Body of pancreas (tissue), 4 donors: Measurements from ENCODE around the gene CPXM1.

Experiments
- POLR2A ChIP-seq, 3 donors: fragments of 450-650 bp; IDR thresholded peaks; one replicate each; pipeline ENCODE4 v1.6.1; 2016; ENCODE audit warnings: antibody characterized with exemption in 3 of 3, mild to moderate bottlenecking in 2 of 3
- TF ChIP-seq, protein P1 (sequence below), 7 experiments: fragments of 450-650 bp in 4 of 7; fragments of 200-600 bp in 3 of 7; sonication (generic) in 3 of 7; IDR thresholded peaks; one replicate each; pipeline ENCODE4 v1.5.1; 2016 to 2019; ENCODE audit warnings: antibody characterized with exemption in 7 of 7

DNA sequence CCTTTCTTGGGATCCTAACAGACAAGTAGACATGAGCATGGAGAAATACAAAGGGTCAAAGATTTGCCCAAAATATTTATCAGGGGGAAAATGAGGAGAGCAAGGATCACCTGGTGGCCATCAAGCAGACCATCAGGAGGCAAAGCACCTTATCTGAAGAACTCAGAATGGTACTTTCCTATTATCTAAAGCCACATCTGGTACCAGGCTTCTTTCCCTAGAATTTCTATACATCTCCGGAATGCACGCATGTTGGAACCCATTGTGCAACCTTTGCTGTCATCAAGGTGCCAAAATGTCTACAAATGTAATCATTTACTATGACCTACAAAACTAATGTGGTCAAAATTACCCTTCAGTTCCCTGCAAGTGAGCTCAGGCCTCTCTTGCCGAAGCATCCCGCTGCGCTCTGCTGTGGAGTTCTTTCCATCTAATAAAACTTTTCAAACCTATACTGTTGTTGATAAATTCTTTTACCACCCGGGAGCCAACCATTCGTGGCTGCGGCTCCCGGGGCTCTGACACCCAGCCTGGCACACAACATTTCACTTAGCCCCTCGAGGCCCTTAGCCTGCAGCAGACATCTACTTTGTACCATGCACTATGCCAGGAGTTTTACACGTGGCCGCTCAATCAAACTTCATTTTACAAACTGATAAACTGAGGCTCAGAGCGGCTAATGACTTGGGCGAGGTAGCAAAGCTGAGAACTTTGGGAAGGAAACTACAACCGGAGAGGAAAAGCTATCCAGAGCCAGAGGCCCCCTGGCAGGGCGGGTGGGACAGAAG lies 3.8 kb upstream of the CPXM1 start:
- TF ChIP-seq, protein P1, sequence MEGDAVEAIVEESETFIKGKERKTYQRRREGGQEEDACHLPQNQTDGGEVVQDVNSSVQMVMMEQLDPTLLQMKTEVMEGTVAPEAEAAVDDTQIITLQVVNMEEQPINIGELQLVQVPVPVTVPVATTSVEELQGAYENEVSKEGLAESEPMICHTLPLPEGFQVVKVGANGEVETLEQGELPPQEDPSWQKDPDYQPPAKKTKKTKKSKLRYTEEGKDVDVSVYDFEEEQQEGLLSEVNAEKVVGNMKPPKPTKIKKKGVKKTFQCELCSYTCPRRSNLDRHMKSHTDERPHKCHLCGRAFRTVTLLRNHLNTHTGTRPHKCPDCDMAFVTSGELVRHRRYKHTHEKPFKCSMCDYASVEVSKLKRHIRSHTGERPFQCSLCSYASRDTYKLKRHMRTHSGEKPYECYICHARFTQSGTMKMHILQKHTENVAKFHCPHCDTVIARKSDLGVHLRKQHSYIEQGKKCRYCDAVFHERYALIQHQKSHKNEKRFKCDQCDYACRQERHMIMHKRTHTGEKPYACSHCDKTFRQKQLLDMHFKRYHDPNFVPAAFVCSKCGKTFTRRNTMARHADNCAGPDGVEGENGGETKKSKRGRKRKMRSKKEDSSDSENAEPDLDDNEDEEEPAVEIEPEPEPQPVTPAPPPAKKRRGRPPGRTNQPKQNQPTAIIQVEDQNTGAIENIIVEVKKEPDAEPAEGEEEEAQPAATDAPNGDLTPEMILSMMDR (IDR thresholded peaks at IDR 0.05) = no peak
- TF ChIP-seq POLR2A (IDR thresholded peaks at IDR 0.05) = no peak
